ENCODE results near the gene TRPC4AP. TPM values are rescaled to one million over a fixed set of nuclear protein-coding genes. Genes with fewer than 3 reads are reported as not detected.
"Not testable (repeated sequence)": the region's sequence is repeated elsewhere in the genome, so short reads cannot be mapped to it uniquely, and the experiment has no call there.

Gene TRPC4AP
- total RNA-seq, 4 donors from 2014 or later: 58.4 to 67.4 (median 63.5) TPM

DNA sequence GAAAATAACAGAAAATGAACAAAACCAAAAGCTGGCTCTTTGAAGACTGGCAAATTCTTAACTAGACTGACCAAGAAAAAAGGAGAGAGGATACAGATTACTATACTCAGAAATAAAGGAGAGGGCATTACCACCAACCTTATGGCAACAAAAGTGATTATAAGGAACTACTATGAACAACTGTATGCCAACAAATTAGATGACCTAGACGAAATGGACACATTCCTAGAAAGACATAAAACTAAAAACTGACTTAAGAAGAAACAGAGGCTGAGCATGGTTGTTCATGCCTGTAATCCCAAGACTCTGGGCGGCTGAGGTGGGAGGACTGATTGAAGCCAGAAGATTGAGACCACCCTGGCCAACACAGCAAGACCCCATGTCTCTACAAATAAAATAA, 33.5 kb downstream of the TRPC4AP start:
- ATAC-seq (no peak), DNase-seq (no peak)
- H3K27me3 ChIP-seq: no peaks in the 10 kb centered on the region
- peaks cover 0 to 9% of the 10 kb centered on the region in 2 donors for H3K36me3 ChIP-seq
- TF ChIP-seq, protein P1, sequence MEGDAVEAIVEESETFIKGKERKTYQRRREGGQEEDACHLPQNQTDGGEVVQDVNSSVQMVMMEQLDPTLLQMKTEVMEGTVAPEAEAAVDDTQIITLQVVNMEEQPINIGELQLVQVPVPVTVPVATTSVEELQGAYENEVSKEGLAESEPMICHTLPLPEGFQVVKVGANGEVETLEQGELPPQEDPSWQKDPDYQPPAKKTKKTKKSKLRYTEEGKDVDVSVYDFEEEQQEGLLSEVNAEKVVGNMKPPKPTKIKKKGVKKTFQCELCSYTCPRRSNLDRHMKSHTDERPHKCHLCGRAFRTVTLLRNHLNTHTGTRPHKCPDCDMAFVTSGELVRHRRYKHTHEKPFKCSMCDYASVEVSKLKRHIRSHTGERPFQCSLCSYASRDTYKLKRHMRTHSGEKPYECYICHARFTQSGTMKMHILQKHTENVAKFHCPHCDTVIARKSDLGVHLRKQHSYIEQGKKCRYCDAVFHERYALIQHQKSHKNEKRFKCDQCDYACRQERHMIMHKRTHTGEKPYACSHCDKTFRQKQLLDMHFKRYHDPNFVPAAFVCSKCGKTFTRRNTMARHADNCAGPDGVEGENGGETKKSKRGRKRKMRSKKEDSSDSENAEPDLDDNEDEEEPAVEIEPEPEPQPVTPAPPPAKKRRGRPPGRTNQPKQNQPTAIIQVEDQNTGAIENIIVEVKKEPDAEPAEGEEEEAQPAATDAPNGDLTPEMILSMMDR (IDR thresholded peaks at IDR 0.05 in 4 of 5, conservative IDR thresholded peaks at IDR 0.05 in 1 of 5): no peak
- TF ChIP-seq POLR2A (IDR thresholded peaks at IDR 0.05): no peak
- no peak overlapping the region for H3K27ac ChIP-seq
- H3K4me1 ChIP-seq: peaks cover 30 to 39% of the 10 kb centered on the region in 2 donors
- in situ Hi-C loops (cut with MboI; ENCODE audit: low sequenced_read_pairs in 4 of 4) (no loop called here), intact Hi-C loops (cut with DNase I; ENCODE audit: low total_unique reads) (no loop called here)
- H3K4me3 ChIP-seq: no peak overlapping the region
- H3K9me3 ChIP-seq: no peaks in the 10 kb centered on the region

DNA sequence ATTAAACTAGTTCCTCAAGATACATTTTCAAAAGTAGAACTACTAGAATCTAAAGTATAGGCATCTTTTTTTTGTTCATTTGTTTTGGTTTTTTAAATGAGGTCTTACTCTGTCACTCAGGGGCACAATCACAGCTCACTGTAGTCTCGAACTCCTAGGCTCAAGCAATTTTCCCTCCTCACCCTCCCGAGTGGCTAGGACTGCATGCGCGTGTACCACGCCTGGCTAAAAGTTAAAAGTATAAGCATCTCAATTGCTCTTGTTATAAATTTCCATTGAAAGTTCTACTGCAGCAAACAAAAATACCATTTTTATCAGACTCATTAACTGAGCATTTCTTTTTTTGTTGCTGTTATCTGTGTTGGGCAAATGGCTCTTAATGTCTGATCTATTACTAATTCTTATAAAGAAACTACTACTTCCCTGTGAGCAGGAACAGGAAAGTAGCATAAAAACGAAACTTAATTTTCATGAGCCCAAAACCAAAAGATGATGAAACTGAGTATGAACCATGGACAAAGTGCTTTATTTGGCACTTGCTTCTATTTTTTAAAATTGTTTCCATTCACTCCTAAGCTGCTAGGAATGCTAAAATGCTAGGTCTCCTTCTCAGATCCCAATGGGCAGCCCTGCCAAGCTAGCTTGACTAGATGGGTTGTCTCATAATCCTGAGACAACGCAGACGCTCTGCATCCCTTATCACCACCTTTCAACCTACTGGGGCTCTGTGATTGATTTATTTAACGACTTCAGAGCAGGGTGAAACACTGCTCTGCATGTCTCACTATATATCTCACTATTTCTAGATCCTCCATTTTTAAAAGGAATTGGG, 36.9 kb downstream of the TRPC4AP start:
- no peaks in the 10 kb centered on the region for H3K9me3 ChIP-seq
- no peak for ATAC-seq

DNA sequence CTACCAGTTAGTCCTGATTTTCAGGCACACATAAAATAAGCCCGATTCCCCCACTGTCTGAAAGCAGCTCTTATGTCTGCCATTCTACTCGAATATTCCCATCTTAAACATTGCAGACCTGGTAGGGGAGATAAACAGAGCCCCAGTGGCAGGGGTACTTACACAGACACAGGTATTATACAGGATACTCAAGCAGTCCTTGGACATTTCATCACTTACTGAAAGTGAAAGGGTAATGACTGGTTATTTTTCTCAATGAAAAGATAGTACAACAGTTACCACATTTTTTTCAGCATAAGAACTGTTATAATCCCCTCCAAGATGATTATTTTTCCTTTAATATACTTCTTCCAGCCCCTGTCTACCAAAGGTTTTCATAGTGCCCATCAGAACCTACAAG, 37.8 kb downstream of the TRPC4AP start:
- no peak for ATAC-seq
- TF ChIP-seq, protein P1 (IDR thresholded peaks at IDR 0.05 in 4 of 5, conservative IDR thresholded peaks at IDR 0.05 in 1 of 5): no peak
- TF ChIP-seq POLR2A (IDR thresholded peaks at IDR 0.05): no peak
- Histone ChIP-seq H3K36me3 (peaks cover 0 to 15% of the 10 kb centered on the region in 2 donors), H3K4me1 (peaks cover 14 to 18% of the 10 kb centered on the region in 2 donors), H3K27ac (no peak overlapping the region), H3K27me3 (no peaks in the 10 kb centered on the region), H3K4me3 (no peak overlapping the region), H3K9me3 (no peaks in the 10 kb centered on the region)
- intact Hi-C loops (cut with DNase I; ENCODE audit: low total_unique reads): no loop called here
- DNase-seq: no peak
- in situ Hi-C loops (cut with MboI; ENCODE audit: low sequenced_read_pairs in 4 of 4): no loop called here

More for the DNA sequence above, 36.9 kb downstream of the TRPC4AP start:
- no peak for TF ChIP-seq POLR2A (IDR thresholded peaks at IDR 0.05)
- TF ChIP-seq, protein P1 (IDR thresholded peaks at IDR 0.05 in 4 of 5, conservative IDR thresholded peaks at IDR 0.05 in 1 of 5): no peak
- DNase-seq: no peak
- Histone ChIP-seq H3K4me1 (peaks cover 15 to 18% of the 10 kb centered on the region in 2 donors), H3K4me3 (no peak overlapping the region), H3K36me3 (peaks cover 0 to 10% of the 10 kb centered on the region in 2 donors), H3K27me3 (no peaks in the 10 kb centered on the region), H3K27ac (no peak overlapping the region)
- intact Hi-C loops (cut with DNase I; ENCODE audit: low total_unique reads): no loop called here
- in situ Hi-C loops (cut with MboI; ENCODE audit: low sequenced_read_pairs in 4 of 4): no loop called here

- Histone ChIP-seq H3K36me3 (peaks cover 0 to 37% of the 10 kb centered on the region in 2 donors), H3K4me1 (peaks cover 7 to 12% of the 10 kb centered on the region in 2 donors)
- ATAC-seq; H3K9me3 ChIP-seq; in situ Hi-C loops (cut with MboI; ENCODE audit: low sequenced_read_pairs in 4 of 4); H3K4me3 ChIP-seq; H3K27me3 ChIP-seq; intact Hi-C loops (cut with DNase I; ENCODE audit: low total_unique reads); H3K27ac ChIP-seq; DNase-seq: not testable (repeated sequence)
Observed at GRCh38 chr20:35052616-35053015, 40.0 kb downstream of the TRPC4AP start.

DNA sequence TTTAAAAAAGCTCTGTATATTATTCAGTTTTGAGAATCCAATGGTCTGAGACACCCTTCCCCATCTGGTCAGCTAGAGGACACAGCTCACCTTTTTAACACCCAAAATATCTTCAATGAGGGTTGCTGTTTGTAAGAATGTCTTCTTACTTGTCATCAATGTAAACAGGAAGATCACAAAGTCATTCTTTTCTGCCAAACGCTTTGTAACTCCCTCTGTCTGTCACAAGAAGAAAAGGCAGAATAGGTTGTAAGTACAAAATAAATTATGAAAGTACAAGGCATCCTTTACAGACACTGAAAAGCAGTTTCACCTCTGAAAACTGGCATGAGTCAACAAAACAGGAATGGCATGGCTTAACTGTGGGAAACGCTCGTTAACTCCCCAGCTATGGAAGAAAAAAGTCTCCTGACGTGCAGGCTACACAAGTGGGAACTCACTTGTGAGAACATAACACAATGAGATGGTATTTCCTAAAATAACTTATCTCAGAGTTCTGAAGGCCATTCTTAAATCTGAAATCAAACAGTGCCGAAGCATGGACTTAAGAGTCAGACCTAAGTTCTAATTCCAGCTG, 42.7 kb downstream of the TRPC4AP start:
- Histone ChIP-seq H3K36me3 (peaks cover 0 to 53% of the 10 kb centered on the region in 2 donors), H3K4me1 (peaks cover 6 to 7% of the 10 kb centered on the region in 2 donors), H3K9me3 (no peaks in the 10 kb centered on the region), H3K4me3 (no peak overlapping the region), H3K27me3 (no peaks in the 10 kb centered on the region), H3K27ac (no peak overlapping the region)
- in situ Hi-C loops (cut with MboI; ENCODE audit: low sequenced_read_pairs in 4 of 4) (no loop called here), intact Hi-C loops (cut with DNase I; ENCODE audit: low total_unique reads) (no loop called here)
- DNase-seq (no peak), ATAC-seq (no peak)
- TF ChIP-seq, protein P1 (IDR thresholded peaks at IDR 0.05 in 4 of 5, conservative IDR thresholded peaks at IDR 0.05 in 1 of 5): no peak
- no peak for TF ChIP-seq POLR2A (IDR thresholded peaks at IDR 0.05)

Measured in gastrocnemius medialis (tissue), 4 donors.